ENCODE measurements around the gene DNAH14.

DNA sequence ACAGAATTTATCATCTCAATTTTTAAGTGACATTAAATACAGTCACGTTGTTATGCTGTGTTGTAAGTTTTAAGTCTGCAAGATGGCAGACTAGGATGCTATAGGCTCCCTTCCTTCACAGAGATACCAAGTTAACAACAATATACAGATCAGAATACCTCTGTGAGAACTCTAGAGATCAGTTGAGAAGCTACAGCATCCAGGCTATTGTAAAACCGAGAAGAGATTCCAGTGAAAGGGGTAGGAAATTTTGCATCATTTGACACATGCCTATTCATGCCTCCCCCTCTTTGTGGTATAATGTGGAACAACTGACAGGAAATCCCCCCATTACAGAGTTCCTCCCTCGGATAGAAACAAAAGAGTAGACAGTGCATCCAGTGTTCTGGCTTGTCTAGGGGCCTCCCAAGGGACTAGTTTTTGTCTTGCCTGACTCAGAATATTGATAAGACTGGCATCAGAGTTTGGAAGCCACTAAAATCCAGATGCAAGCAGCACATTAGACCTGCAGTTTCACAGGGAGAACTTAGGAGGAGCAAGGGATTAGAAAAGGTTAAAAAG, 417.7 kb downstream of the DNAH14 start:
- TF ChIP-seq CTCF (IDR thresholded peaks at IDR 0.05; ENCODE audit: poor library complexity, severe bottlenecking) = no peak
- no peak for TF ChIP-seq EZH2 (IDR thresholded peaks at IDR 0.05; ENCODE audit: borderline replicate concordance, insufficient read depth, low read length, poor library complexity, severe bottlenecking)
- no peak for TF ChIP-seq TAF1 (IDR thresholded peaks at IDR 0.05; ENCODE audit: low read depth)
- TF ChIP-seq POLR2AphosphoS5 (IDR thresholded peaks at IDR 0.05) = no peak
- TF ChIP-seq, protein P1, sequence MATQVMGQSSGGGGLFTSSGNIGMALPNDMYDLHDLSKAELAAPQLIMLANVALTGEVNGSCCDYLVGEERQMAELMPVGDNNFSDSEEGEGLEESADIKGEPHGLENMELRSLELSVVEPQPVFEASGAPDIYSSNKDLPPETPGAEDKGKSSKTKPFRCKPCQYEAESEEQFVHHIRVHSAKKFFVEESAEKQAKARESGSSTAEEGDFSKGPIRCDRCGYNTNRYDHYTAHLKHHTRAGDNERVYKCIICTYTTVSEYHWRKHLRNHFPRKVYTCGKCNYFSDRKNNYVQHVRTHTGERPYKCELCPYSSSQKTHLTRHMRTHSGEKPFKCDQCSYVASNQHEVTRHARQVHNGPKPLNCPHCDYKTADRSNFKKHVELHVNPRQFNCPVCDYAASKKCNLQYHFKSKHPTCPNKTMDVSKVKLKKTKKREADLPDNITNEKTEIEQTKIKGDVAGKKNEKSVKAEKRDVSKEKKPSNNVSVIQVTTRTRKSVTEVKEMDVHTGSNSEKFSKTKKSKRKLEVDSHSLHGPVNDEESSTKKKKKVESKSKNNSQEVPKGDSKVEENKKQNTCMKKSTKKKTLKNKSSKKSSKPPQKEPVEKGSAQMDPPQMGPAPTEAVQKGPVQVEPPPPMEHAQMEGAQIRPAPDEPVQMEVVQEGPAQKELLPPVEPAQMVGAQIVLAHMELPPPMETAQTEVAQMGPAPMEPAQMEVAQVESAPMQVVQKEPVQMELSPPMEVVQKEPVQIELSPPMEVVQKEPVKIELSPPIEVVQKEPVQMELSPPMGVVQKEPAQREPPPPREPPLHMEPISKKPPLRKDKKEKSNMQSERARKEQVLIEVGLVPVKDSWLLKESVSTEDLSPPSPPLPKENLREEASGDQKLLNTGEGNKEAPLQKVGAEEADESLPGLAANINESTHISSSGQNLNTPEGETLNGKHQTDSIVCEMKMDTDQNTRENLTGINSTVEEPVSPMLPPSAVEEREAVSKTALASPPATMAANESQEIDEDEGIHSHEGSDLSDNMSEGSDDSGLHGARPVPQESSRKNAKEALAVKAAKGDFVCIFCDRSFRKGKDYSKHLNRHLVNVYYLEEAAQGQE (IDR thresholded peaks at IDR 0.05; ENCODE audit: borderline replicate concordance) = no peak
- TF ChIP-seq RAD21 (conservative IDR thresholded peaks at IDR 0.05) = no peak
- TF ChIP-seq SMC3 (conservative IDR thresholded peaks at IDR 0.05; ENCODE audit: poor library complexity) = no peak
- TF ChIP-seq MXI1 (conservative IDR thresholded peaks at IDR 0.05; ENCODE audit: poor library complexity, severe bottlenecking) = no peak
- TF ChIP-seq EP300 (conservative IDR thresholded peaks at IDR 0.05; ENCODE audit: poor library complexity, severe bottlenecking) = no peak
